B cell (primary cell): Measurements from ENCODE around the gene KLHL17. TPM values are rescaled to one million over a fixed set of nuclear protein-coding genes. Genes with fewer than 3 reads are reported as not detected.

Experiments
- ATAC-seq: fragments of 200-7000 bp; cut with Tn5 transposase; one replicate; pipeline ENCODE4 v1.10.0; 2021; ENCODE audit warnings: low read depth, mild to moderate bottlenecking, moderate number of reproducible peaks, moderate library complexity
- CTCF ChIA-PET: fragments of 350-600 bp; sonication (Branson Sonifier 250); formaldehyde crosslinking; loops from one replicate; lab custom pipeline; 2021; ENCODE audit warnings: antibody characterized with exemption, inconsistent platforms; lab: Charles Lee
- POLR2A ChIA-PET: fragments of 350-600 bp; sonication (Branson Sonifier 250); formaldehyde crosslinking; loops from one replicate; lab custom pipeline; 2021; ENCODE audit warnings: antibody characterized with exemption; lab: Charles Lee
- DNase-seq: peaks from one replicate; pipeline ENCODE4 v3.0.0; 2013
- H2AFZ ChIP-seq: 2 replicates; pipeline ENCODE4 v1.6.1; 2012; ENCODE audit warnings: mild to moderate bottlenecking, low read depth, low read length; ENCODE audit not compliant: insufficient read depth, poor library complexity, severe bottlenecking
- H3K27ac ChIP-seq, 2 donors: 1 replicate in 1 of 2; 2 replicates in 1 of 2; pipeline ENCODE4 v1.5.1; 2012 to 2013; ENCODE audit warnings: low read length in 2 of 2, mild to moderate bottlenecking in 2 of 2, moderate library complexity in 1 of 2
- H3K27me3 ChIP-seq, 4 experiments: fragments of 200-600 bp in 1 of 4; sonication (generic) in 1 of 4; replicated peaks in 1 of 4; 1 replicate in 2 of 4; 2 replicates in 2 of 4; pipeline versions ENCODE4 v1.6.1 to v1.7.0; 2013 to 2016; ENCODE audit warnings: low read length in 3 of 4, mild to moderate bottlenecking in 2 of 4, mixed read lengths in 1 of 4, moderate library complexity in 1 of 4; ENCODE audit not compliant: insufficient read depth in 4 of 4, control insufficient read depth in 3 of 4; ENCODE audit errors: control extremely low read depth in 1 of 4
- H3K36me3 ChIP-seq, 2 experiments: replicated peaks in 1 of 2; 1 replicate in 1 of 2; 2 replicates in 1 of 2; pipeline versions ENCODE4 v1.6.1 to v1.7.1; 2013; ENCODE audit warnings: low read length in 1 of 2; ENCODE audit not compliant: insufficient read depth in 2 of 2, control insufficient read depth in 1 of 2; ENCODE audit errors: control extremely low read depth in 1 of 2, extremely low read depth in 1 of 2
- H3K4me1 ChIP-seq, 2 donors: fragments of 200-600 bp in 1 of 2; sonication (generic) in 1 of 2; 1 replicate in 1 of 2; 2 replicates in 1 of 2; pipeline versions ENCODE4 v1.5.1 to v1.6.1; 2013 to 2017; ENCODE audit warnings: low read length in 2 of 2; ENCODE audit not compliant: control insufficient read depth in 2 of 2, insufficient read depth in 2 of 2
- H3K4me2 ChIP-seq: replicated peaks from 2 replicates; pipeline ENCODE3; 2012; ENCODE audit warnings: mild to moderate bottlenecking, low read depth, low read length; ENCODE audit not compliant: poor library complexity, severe bottlenecking
- H3K4me3 ChIP-seq, 5 experiments: fragments of 200-600 bp in 1 of 5; sonication (generic) in 1 of 5; 1 replicate in 3 of 5; 2 replicates in 2 of 5; pipeline versions ENCODE4 v1.5.1 to v1.7.0; 2011 to 2016; ENCODE audit warnings: low read length in 4 of 5, mild to moderate bottlenecking in 4 of 5, low read depth in 2 of 5, control low read depth in 1 of 5, moderate library complexity in 1 of 5; ENCODE audit not compliant: insufficient read depth in 1 of 5; ENCODE audit errors: control extremely low read depth in 1 of 5, extremely low read depth in 1 of 5
- H3K79me2 ChIP-seq: fragments of 200-600 bp; sonication (generic); one replicate; pipeline ENCODE4 v1.6.0; 2016; ENCODE audit warnings: low read length; ENCODE audit not compliant: control insufficient read depth, insufficient read depth
- H3K9ac ChIP-seq: fragments of 200-600 bp; sonication (generic); 2 replicates; pipeline ENCODE4 v1.6.1; 2017; ENCODE audit warnings: mild to moderate bottlenecking, low read length, moderate library complexity
- H3K9me3 ChIP-seq, 3 donors: one replicate each; pipeline versions ENCODE4 v1.6.1 to v1.7.1; 2013; ENCODE audit warnings: low read length in 2 of 3; ENCODE audit not compliant: control insufficient read depth in 2 of 3, insufficient read depth in 1 of 3; ENCODE audit errors: control extremely low read depth in 1 of 3
- H4K20me1 ChIP-seq: 2 replicates; pipeline ENCODE4 v1.6.0; 2012; ENCODE audit warnings: mild to moderate bottlenecking, low read length; ENCODE audit not compliant: insufficient read depth, control insufficient read depth, poor library complexity, severe bottlenecking
- H3K27ac Mint-ChIP-seq: one replicate; pipeline ENCODE4 v1.8.0; 2021; ENCODE audit warnings: mixed read lengths
- H3K27me3 Mint-ChIP-seq: one replicate; pipeline ENCODE4 v1.8.0; 2021; ENCODE audit warnings: mixed read lengths
- H3K4me1 Mint-ChIP-seq: one replicate; pipeline ENCODE4 v1.8.0; 2021; ENCODE audit warnings: mixed read lengths
- H3K4me3 Mint-ChIP-seq: one replicate; pipeline ENCODE4 v1.8.0; 2021; ENCODE audit warnings: mixed read lengths
- H3K9me3 Mint-ChIP-seq: one replicate; pipeline ENCODE4 v1.8.0; 2022; ENCODE audit warnings: mixed read lengths; ENCODE audit not compliant: insufficient read depth
- EZH2 ChIP-seq: IDR thresholded peaks from 2 replicates; pipeline ENCODE4 v1.6.1; 2012; ENCODE audit warnings: borderline replicate concordance, low read depth, mild to moderate bottlenecking, moderate library complexity, low read length; ENCODE audit not compliant: insufficient read depth, poor library complexity, severe bottlenecking
- WGBS: methylation state at CpG from one replicate; pipeline ENCODE4 v1.1.5; 2013; ENCODE audit warnings: missing lambda C conversion rate; ENCODE audit not compliant: insufficient coverage; 5-methylcytosine and 5-hydroxymethylcytosine counted together
- intact Hi-C: fragments of 100-400 bp; cut with micrococcal nuclease; formaldehyde crosslinking; loops from one replicate; pipeline ENCODE4 v1.10.0; 2022
- polyA plus RNA-seq: library from polyadenylated mRNA; depleted of rRNA; stranded (reverse); fragments of >200 nt; gene quantifications from 2 replicates; pipeline ENCODE4 v1.2.3, GENCODE V29; 2012
- total RNA-seq, 2 donors: library from RNA; stranded (reverse); fragments of 120-200 nt in 1 of 2; gene quantifications; 1 replicate in 1 of 2; 2 replicates in 1 of 2; pipeline versions ENCODE4 v1.2.3 to v1.2.4, GENCODE V29; 2013 to 2022
- TF ChIP-seq, protein P1 (sequence below): fragments of 200-600 bp; IDR thresholded peaks from one replicate; pipeline ENCODE4 v1.8.0; 2022; ENCODE audit warnings: antibody characterized with exemption, mild to moderate bottlenecking

KLHL17 gene
- total and polyA plus RNA-seq, 2 donors (not counting 1 experiment from before 2014, with no cell fraction given): 30.1 to 57.5 TPM

DNA sequence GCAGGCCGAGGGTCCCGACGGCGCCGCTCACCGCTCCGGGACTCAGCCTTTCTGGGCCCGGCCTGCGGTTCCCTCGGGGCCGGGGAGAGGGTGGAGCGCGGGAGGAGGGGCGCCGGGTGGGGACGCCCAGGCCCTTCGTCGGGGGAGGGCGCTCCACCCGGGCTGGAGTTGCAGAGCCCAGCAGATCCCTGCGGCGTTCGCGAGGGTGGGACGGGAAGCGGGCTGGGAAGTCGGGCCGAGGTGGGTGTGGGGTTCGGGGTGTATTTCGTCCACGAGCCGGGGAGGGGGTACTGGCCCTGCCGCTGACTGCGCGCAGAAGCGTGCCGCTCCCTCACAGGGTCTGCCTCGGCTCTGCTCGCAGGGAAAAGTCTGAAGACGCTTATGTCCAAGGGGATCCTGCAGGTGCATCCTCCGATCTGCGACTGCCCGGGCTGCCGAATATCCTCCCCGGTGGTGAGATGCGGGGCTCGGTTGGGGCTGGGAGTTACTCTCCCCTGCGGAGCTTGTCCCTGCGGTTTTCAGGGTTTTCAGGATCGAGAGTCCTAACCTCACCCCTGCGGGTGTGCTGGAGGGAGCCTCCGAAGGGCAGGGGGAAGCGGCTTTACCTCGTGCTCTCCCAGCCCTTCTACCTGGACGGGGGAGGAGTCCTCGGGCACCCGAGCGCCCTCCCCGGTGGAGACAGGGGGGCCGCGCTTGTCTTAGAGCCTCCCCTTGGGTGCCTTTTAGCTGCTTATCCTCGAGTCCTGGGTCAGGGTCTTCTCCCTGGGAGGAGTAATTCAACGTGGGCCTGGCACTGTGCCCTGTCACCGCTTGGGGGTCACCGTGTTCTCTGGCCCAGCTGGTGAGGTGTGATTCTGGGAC is 34.6 kb upstream of the KLHL17 start:
- no peak overlapping the region for H3K27ac ChIP-seq
- H3K9me3 ChIP-seq: peaks cover 0 to 13% (median 0%) of the 10 kb centered on the region in 3 donors
- no peak overlapping the region for H3K9ac ChIP-seq
- H3K4me3 ChIP-seq: peak overlapping the region in 1 of 5 experiments; percentile 9
- no peaks in the 10 kb centered on the region for H3K79me2 ChIP-seq
- H3K27ac Mint-ChIP-seq: no peak overlapping the region
- 8% methylated on average over 63 of the region's 65 CpGs for WGBS
- peaks cover 19% of the 10 kb centered on the region for H3K4me1 Mint-ChIP-seq
- peaks cover 0 to 73% (median 32%) of the 10 kb centered on the region in 4 experiments for H3K27me3 ChIP-seq
- peak overlapping the region; percentile 76 for H3K4me3 Mint-ChIP-seq
- DNase-seq (peak; percentile 48), ATAC-seq (no peak)
- TF ChIP-seq, protein P1, sequence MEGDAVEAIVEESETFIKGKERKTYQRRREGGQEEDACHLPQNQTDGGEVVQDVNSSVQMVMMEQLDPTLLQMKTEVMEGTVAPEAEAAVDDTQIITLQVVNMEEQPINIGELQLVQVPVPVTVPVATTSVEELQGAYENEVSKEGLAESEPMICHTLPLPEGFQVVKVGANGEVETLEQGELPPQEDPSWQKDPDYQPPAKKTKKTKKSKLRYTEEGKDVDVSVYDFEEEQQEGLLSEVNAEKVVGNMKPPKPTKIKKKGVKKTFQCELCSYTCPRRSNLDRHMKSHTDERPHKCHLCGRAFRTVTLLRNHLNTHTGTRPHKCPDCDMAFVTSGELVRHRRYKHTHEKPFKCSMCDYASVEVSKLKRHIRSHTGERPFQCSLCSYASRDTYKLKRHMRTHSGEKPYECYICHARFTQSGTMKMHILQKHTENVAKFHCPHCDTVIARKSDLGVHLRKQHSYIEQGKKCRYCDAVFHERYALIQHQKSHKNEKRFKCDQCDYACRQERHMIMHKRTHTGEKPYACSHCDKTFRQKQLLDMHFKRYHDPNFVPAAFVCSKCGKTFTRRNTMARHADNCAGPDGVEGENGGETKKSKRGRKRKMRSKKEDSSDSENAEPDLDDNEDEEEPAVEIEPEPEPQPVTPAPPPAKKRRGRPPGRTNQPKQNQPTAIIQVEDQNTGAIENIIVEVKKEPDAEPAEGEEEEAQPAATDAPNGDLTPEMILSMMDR: no peak
- peak; percentile 81 for TF ChIP-seq EZH2
- peak overlapping the region; percentile 90 for H3K4me2 ChIP-seq
- H3K9me3 Mint-ChIP-seq: no peaks in the 10 kb centered on the region
- peaks cover 43% of the 10 kb centered on the region for H3K27me3 Mint-ChIP-seq
- intact Hi-C loops: no loop called here
- no peaks in the 10 kb centered on the region for H4K20me1 ChIP-seq
- H3K36me3 ChIP-seq: no peaks in the 10 kb centered on the region
- ChIA-PET CTCF (no interaction called here), POLR2A (no interaction called here)
- H3K4me1 ChIP-seq: peaks cover 29 to 43% of the 10 kb centered on the region in 2 donors
- H2AFZ ChIP-seq: no peak overlapping the region

DNA sequence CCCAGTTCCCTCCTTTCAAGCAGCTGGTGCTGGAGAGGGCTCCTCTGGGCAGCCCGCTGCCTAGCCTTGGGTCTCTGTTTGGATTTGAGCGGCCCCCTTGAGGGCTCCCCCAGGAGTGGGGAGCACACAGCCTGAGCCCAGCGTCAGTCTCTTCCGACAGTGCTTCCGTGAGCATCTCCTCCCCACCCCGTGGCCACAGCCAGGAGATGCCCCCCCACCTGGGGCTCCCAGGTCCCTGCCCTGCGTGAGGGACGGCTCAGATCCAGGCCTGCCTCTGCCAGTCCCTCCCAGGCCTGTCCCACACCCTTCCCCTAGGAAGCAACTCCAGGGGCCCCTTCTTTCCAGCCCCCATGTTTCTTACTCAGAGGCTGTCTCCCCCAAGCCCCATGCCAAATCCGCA is 33.1 kb upstream of the KLHL17 start:
- peaks cover 11% of the 10 kb centered on the region for H3K4me1 Mint-ChIP-seq
- Histone ChIP-seq H3K4me1 (peaks cover 21 to 31% of the 10 kb centered on the region in 2 donors), H4K20me1 (no peaks in the 10 kb centered on the region), H3K9ac (no peak overlapping the region), H3K27me3 (peaks cover 0 to 64% (median 21%) of the 10 kb centered on the region in 4 experiments), H3K36me3 (no peaks in the 10 kb centered on the region), H3K27ac (no peak overlapping the region), H3K79me2 (no peaks in the 10 kb centered on the region), H3K4me3 (no peak overlapping the region), H2AFZ (no peak overlapping the region), H3K4me2 (no peak overlapping the region), H3K9me3 (peaks cover 0 to 3% (median 0%) of the 10 kb centered on the region in 3 donors)
- H3K27ac Mint-ChIP-seq: no peak overlapping the region
- 78% methylated on average over 8 of the region's 9 CpGs for WGBS
- H3K9me3 Mint-ChIP-seq: no peaks in the 10 kb centered on the region
- CTCF ChIA-PET: no interaction called here
- peaks cover 39% of the 10 kb centered on the region for H3K27me3 Mint-ChIP-seq
- TF ChIP-seq, protein P1: no peak
- TF ChIP-seq EZH2: no peak
- intact Hi-C loops: no loop called here
- POLR2A ChIA-PET: no interaction called here
- ATAC-seq: no peak
- no peak overlapping the region for H3K4me3 Mint-ChIP-seq
- DNase-seq: no peak
